Progenitor cell of endocrine pancreas (in vitro differentiated cells): ENCODE results near the gene ACO2. TPM values are rescaled to one million over a fixed set of nuclear protein-coding genes. Genes with fewer than 3 reads are reported as not detected.

Experiments
- DNase-seq: peaks from one replicate; pipeline ENCODE4 v3.0.0; 2021; ENCODE audit warnings: low spot score; ENCODE audit not compliant: unreplicated experiment
- H3K27ac Mint-ChIP-seq: 2 replicates; pipeline ENCODE4 v1.8.0; 2021; ENCODE audit warnings: mild to moderate bottlenecking, moderate library complexity, mixed read lengths
- H3K27me3 Mint-ChIP-seq: 2 replicates; pipeline ENCODE4 v1.8.0; 2021; ENCODE audit warnings: mixed read lengths
- H3K36me3 Mint-ChIP-seq: 2 replicates; pipeline ENCODE4 v1.8.0; 2022; ENCODE audit warnings: mixed read lengths; ENCODE audit not compliant: insufficient read depth
- H3K4me1 Mint-ChIP-seq: 2 replicates; pipeline ENCODE4 v1.8.0; 2021; ENCODE audit warnings: low read depth, mixed read lengths
- H3K4me3 Mint-ChIP-seq: 2 replicates; pipeline ENCODE4 v1.8.0; 2021; ENCODE audit warnings: low read depth, mild to moderate bottlenecking, moderate library complexity, mixed read lengths
- H3K9me3 Mint-ChIP-seq: 2 replicates; pipeline ENCODE4 v1.8.0; 2021; ENCODE audit warnings: low read depth, mixed read lengths
- total RNA-seq: library from RNA; stranded (reverse); gene quantifications from 2 replicates; pipeline ENCODE4 v1.2.1, GENCODE V29; 2021
- TF ChIP-seq, protein P1 (sequence below): fragments of 200-600 bp; sonication (generic); IDR thresholded peaks from one replicate; pipeline ENCODE4 v1.5.0; 2021; ENCODE audit warnings: antibody characterized with exemption, mild to moderate bottlenecking; ENCODE audit not compliant: unreplicated experiment

ACO2 gene
- total RNA-seq, 1 donor from 2014 or later, result 67.4 TPM

DNA sequence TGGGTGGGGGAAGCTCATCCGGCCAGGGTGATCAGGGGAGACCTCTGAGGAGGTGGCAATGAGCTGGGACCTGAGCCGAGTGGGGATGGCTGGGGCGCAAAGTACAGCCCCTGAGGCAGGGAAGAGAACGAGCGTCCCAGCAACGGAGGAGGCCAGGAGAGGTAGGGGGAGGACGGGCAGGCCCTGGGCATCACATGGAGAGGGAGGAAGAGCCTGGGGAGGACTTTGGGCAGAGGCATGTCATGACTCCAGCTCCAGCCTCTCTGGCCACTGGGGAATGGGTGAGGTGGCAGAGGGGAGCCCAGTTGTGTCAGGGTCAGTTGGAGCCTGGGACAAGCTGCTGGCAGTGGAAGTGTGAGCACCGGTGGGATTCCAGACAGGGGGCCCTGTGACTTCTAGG lies 109.2 kb downstream of the ACO2 start:
- TF ChIP-seq, protein P1, sequence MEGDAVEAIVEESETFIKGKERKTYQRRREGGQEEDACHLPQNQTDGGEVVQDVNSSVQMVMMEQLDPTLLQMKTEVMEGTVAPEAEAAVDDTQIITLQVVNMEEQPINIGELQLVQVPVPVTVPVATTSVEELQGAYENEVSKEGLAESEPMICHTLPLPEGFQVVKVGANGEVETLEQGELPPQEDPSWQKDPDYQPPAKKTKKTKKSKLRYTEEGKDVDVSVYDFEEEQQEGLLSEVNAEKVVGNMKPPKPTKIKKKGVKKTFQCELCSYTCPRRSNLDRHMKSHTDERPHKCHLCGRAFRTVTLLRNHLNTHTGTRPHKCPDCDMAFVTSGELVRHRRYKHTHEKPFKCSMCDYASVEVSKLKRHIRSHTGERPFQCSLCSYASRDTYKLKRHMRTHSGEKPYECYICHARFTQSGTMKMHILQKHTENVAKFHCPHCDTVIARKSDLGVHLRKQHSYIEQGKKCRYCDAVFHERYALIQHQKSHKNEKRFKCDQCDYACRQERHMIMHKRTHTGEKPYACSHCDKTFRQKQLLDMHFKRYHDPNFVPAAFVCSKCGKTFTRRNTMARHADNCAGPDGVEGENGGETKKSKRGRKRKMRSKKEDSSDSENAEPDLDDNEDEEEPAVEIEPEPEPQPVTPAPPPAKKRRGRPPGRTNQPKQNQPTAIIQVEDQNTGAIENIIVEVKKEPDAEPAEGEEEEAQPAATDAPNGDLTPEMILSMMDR, result no peak
- DNase-seq, result no peak
- Mint-ChIP-seq H3K36me3 (peaks cover 13% of the 10 kb centered on the region), H3K27ac (no peak overlapping the region), H3K9me3 (no peaks in the 10 kb centered on the region), H3K4me3 (no peak overlapping the region), H3K27me3 (no peaks in the 10 kb centered on the region), H3K4me1 (no peaks in the 10 kb centered on the region)

Other genes with a start within 250 kb of the ACO2 start
- gene CHADL, start 228.2 kb upstream of the ACO2 start, total RNA-seq, result 3.1 TPM in 2 replicates
- gene RANGAP1, start 182.9 kb upstream of the ACO2 start, total RNA-seq, result 76.3 and 78.0 TPM in 2 replicates
- gene ZC3H7B, start 167.6 kb upstream of the ACO2 start, total RNA-seq, result 77.3 and 83.4 TPM in 2 replicates
- gene TEF, start 87.2 kb upstream of the ACO2 start, total RNA-seq, result 11.4 and 11.5 TPM in 2 replicates
- gene TOB2, start 22.3 kb upstream of the ACO2 start, total RNA-seq, result 66.9 and 72.4 TPM in 2 replicates
- 44.3 and 52.9 TPM in 2 replicates for gene PHF5A, start 425 bp upstream of the ACO2 start, total RNA-seq
- gene POLR3H, start 75.4 kb downstream of the ACO2 start, total RNA-seq, result 43.5 and 44.1 TPM in 2 replicates
- 1.7 TPM in 2 replicates for gene CSDC2, start 91.9 kb downstream of the ACO2 start, total RNA-seq
- 46.0 and 51.3 TPM in 2 replicates for gene PMM1, start 120.7 kb downstream of the ACO2 start, total RNA-seq
- gene DESI1, start 151.9 kb downstream of the ACO2 start, total RNA-seq, result 37.4 TPM in 2 replicates
- 262 and 272 TPM in 2 replicates for gene XRCC6, start 152.2 kb downstream of the ACO2 start, total RNA-seq
- gene SNU13, start 219.8 kb downstream of the ACO2 start, total RNA-seq, result 119 and 129 TPM in 2 replicates
- gene MEI1, start 230.4 kb downstream of the ACO2 start, total RNA-seq, result 1.0 and 1.5 TPM in 2 replicates